PC-9 (cell line): ENCODE measurements around the gene PRAF2. TPM values are rescaled to one million over a fixed set of nuclear protein-coding genes. Genes with fewer than 3 reads are reported as not detected.

Experiments used
- BruUV-seq: library from RNA; stranded (reverse); fragments of 400-500 nt; replicated peaks from 2 replicates; lab custom pipeline; 2021; lab: Mats Ljungman, UMichigan
- CTCF ChIA-PET: fragments of 300-600 bp; sonication (Branson Sonifier 250); formaldehyde crosslinking; loops from one replicate; lab custom pipeline; 2022; ENCODE audit warnings: antibody characterized with exemption; lab: Charles Lee
- POLR2A ChIA-PET: fragments of 300-600 bp; sonication (Branson Sonifier 250); formaldehyde crosslinking; loops from one replicate; lab custom pipeline; 2022; ENCODE audit warnings: antibody characterized with exemption; ENCODE audit not compliant: unreplicated experiment; lab: Charles Lee
- DNase-seq, 2 experiments: peaks; one replicate each; pipeline versions ENCODE4 v3.0.0 to v3.0.0-alpha.2; 2015 to 2022; ENCODE audit warnings: mixed read lengths in 1 of 2
- H2AFZ ChIP-seq: fragments of 200-600 bp; sonication (generic); 2 replicates; pipeline ENCODE4 v1.8.1; 2017; ENCODE audit warnings: antibody characterized with exemption
- H3F3A ChIP-seq: fragments of 200-600 bp; sonication (generic); 2 replicates; pipeline ENCODE4 v1.8.1; 2017; ENCODE audit warnings: antibody characterized with exemption, mild to moderate bottlenecking, low read depth; ENCODE audit not compliant: insufficient read depth
- H3K27ac ChIP-seq: fragments of 200-600 bp; sonication (generic); 2 replicates; pipeline ENCODE4 v1.6.1; 2016; ENCODE audit warnings: mixed run types
- H3K27me3 ChIP-seq: fragments of 200-600 bp; sonication (generic); 2 replicates; pipeline ENCODE4 v1.6.1; 2016; ENCODE audit warnings: low read depth, mixed run types; ENCODE audit not compliant: insufficient read depth
- H3K36me3 ChIP-seq: fragments of 200-600 bp; sonication (generic); 2 replicates; pipeline ENCODE4 v1.6.1; 2016; ENCODE audit warnings: low read depth, mixed run types
- H3K4me1 ChIP-seq: fragments of 200-600 bp; sonication (generic); replicated peaks from 2 replicates; pipeline ENCODE4 v1.6.1; 2016; ENCODE audit warnings: mixed run types; ENCODE audit not compliant: insufficient read depth
- H3K4me2 ChIP-seq: fragments of 200-600 bp; sonication (generic); 2 replicates; pipeline ENCODE4 v1.6.1; 2017; ENCODE audit warnings: mixed run types
- H3K4me3 ChIP-seq: fragments of 200-600 bp; sonication (generic); 2 replicates; pipeline ENCODE4 v1.6.1; 2016; ENCODE audit warnings: mixed run types
- H3K79me2 ChIP-seq: fragments of 200-600 bp; sonication (generic); 2 replicates; pipeline ENCODE4 v1.6.1; 2017; ENCODE audit warnings: low read depth, mixed run types
- H3K9me2 ChIP-seq: fragments of 200-600 bp; sonication (generic); 2 replicates; pipeline ENCODE4 v1.8.1; 2017; ENCODE audit warnings: mild to moderate bottlenecking; ENCODE audit not compliant: insufficient read depth
- H3K9me3 ChIP-seq: fragments of 200-600 bp; sonication (generic); 2 replicates; pipeline ENCODE4 v1.8.1; 2016; ENCODE audit warnings: low read depth; ENCODE audit not compliant: insufficient read depth
- H4K20me1 ChIP-seq: fragments of 200-600 bp; sonication (generic); 2 replicates; pipeline ENCODE4 v1.8.1; 2017; ENCODE audit not compliant: insufficient read depth
- CTCF ChIP-seq: fragments of 200-600 bp; sonication (generic); conservative IDR thresholded peaks from 2 replicates; pipeline ENCODE4 v1.6.1; 2017; ENCODE audit warnings: mixed run types, antibody characterized with exemption, mild to moderate bottlenecking, moderate library complexity
- EZH2 ChIP-seq: fragments of 200-600 bp; sonication (generic); IDR thresholded peaks from 2 replicates; pipeline ENCODE4 v1.8.0; 2017; ENCODE audit warnings: antibody characterized with exemption, low read depth
- intact Hi-C: fragments of 100-400 bp; cut with micrococcal nuclease; formaldehyde crosslinking; loops from one replicate; pipeline ENCODE4 v1.10.0; 2022; ENCODE audit not compliant: unreplicated experiment
- total RNA-seq: library from RNA; stranded (reverse); gene quantifications from 2 replicates; pipeline ENCODE4 v1.2.3, GENCODE V29; 2021

The PRAF2 gene
- total RNA-seq, 1 experiment from 2014 or later, result 12.8 TPM

DNA sequence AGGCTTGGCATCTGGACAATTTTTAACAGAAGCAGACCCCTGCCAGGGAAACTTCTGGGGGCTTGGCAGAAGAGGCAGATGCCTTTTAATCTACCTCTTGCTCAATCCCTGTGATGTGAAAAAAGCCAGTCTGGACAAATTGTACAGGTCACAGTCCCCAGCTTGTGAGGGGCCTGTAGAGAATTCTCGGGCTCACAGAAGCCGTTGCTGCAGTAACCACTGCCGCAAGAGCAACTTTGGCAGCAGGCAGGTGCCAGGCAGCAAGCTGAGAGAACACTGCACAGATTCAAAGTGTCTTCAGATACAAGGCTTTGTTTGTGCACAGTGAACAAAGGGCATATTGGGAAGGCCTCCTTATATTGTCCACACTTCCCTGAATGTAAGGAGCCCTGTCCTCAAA, 38.0 kb upstream of the PRAF2 start:
- no TSS peak for BruUV-seq

GRCh38 chrX:49110417-49110816, 36.6 kb upstream of the PRAF2 start:
- ChIA-PET CTCF (no interaction called here), POLR2A (interaction anchor here (0.6 kb wide), 2 partner anchors 27 to 81 kb away, joined by 7 to 8 read pairs; no protein-coding TSS in a partner anchor)

More for the DNA sequence above, 38.0 kb upstream of the PRAF2 start:
- Histone ChIP-seq H3K9me2 (no peaks in the 10 kb centered on the region), H3F3A (no peaks in the 10 kb centered on the region), H2AFZ (no peak overlapping the region), H4K20me1 (no peaks in the 10 kb centered on the region), H3K79me2 (no peaks in the 10 kb centered on the region), H3K36me3 (no peaks in the 10 kb centered on the region), H3K27me3 (no peaks in the 10 kb centered on the region), H3K27ac (no peak overlapping the region), H3K4me2 (no peak overlapping the region), H3K4me3 (no peak overlapping the region), H3K9me3 (no peaks in the 10 kb centered on the region), H3K4me1 (no peaks in the 10 kb centered on the region)
- intact Hi-C loops, result no loop called here
- ChIA-PET CTCF (interaction anchor here (0.7 kb wide), 1 partner anchor 22 kb away, joined by 3 read pairs; no protein-coding TSS in a partner anchor), POLR2A (no interaction called here)
- no peak for TF ChIP-seq CTCF
- no peak for TF ChIP-seq EZH2
- no peak for DNase-seq

DNA sequence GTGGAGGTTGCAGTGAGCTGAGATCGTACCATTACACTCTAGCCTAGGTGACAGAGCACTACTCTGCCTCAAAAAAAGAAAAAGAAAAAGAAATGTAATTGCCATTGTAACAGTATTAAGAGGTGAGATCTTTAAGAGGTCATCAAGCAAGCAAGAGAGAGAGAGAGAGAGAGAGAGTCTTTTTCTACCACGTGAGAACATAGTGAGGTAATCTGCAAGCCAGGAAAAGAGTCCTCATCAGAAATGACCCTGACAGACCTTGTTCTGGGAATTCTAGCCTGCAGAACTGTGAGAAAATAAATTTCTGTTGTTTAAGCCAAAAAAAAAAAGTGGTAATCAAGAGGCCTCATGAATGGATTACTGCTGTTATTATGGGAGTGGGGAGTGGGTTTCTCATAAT, 34.8 kb upstream of the PRAF2 start:
- Histone ChIP-seq H3K9me2 (no peaks in the 10 kb centered on the region), H3K4me1 (no peaks in the 10 kb centered on the region), H3K4me2 (no peak overlapping the region), H3K79me2 (no peaks in the 10 kb centered on the region), H3K36me3 (no peaks in the 10 kb centered on the region), H3K4me3 (no peak overlapping the region), H3F3A (no peaks in the 10 kb centered on the region), H3K27me3 (no peaks in the 10 kb centered on the region), H4K20me1 (no peaks in the 10 kb centered on the region), H2AFZ (no peak overlapping the region), H3K27ac (no peak overlapping the region), H3K9me3 (no peaks in the 10 kb centered on the region)
- ChIA-PET CTCF (no interaction called here), POLR2A (no interaction called here)
- TF ChIP-seq EZH2 (no peak), CTCF (no peak)
- intact Hi-C loops, result no loop called here
- BruUV-seq, result no TSS peak
- no peak for DNase-seq

More at GRCh38 chrX:49110417-49110816, 36.6 kb upstream of the PRAF2 start:
- BruUV-seq, result no TSS peak
- Histone ChIP-seq H3K27me3 (no peaks in the 10 kb centered on the region), H3K27ac (no peak overlapping the region), H3K4me2 (no peak overlapping the region), H3K79me2 (no peaks in the 10 kb centered on the region), H3K9me2 (no peaks in the 10 kb centered on the region), H2AFZ (no peak overlapping the region), H3F3A (no peaks in the 10 kb centered on the region), H3K9me3 (no peaks in the 10 kb centered on the region), H3K4me1 (no peaks in the 10 kb centered on the region), H4K20me1 (no peaks in the 10 kb centered on the region), H3K4me3 (no peak overlapping the region), H3K36me3 (no peaks in the 10 kb centered on the region)
- intact Hi-C loops, result no loop called here
- TF ChIP-seq EZH2, result no peak
- TF ChIP-seq CTCF, result no peak
- DNase-seq, result no peak
